ENCODE results near the gene C11orf58.
A peak's percentile ranks its signal among the peaks of the same experiment; 100 is the strongest.

The C11orf58 gene

GRCh38 chr11:16769386-16769785, 30.9 kb downstream of the C11orf58 start:
- no peak for DNase-seq

- DNase-seq = no peak
Measured at GRCh38 chr11:16770016-16770415, 31.6 kb downstream of the C11orf58 start.

- DNase-seq = no peak
Measured at GRCh38 chr11:16771350-16772140, 33.1 kb downstream of the C11orf58 start.

GRCh38 chr11:16772141-16772512, 33.7 kb downstream of the C11orf58 start:
- no peak for DNase-seq

GRCh38 chr11:16773981-16774935, 35.8 kb downstream of the C11orf58 start:
- no peak for DNase-seq

- no peak for DNase-seq
Measured at GRCh38 chr11:16774936-16775613, 36.6 kb downstream of the C11orf58 start.

GRCh38 chr11:16775614-16776283, 37.3 kb downstream of the C11orf58 start:
- DNase-seq = no peak

GRCh38 chr11:16776711-16777612, 38.5 kb downstream of the C11orf58 start:
- no peak for DNase-seq

- DNase-seq = no peak
Measured at GRCh38 chr11:16777613-16777975, 39.1 kb downstream of the C11orf58 start.

- no peak for DNase-seq
Measured at GRCh38 chr11:16778286-16778685, 39.8 kb downstream of the C11orf58 start.

GRCh38 chr11:16778876-16779275, 40.4 kb downstream of the C11orf58 start:
- no peak for DNase-seq

GRCh38 chr11:16779436-16779835, 41.0 kb downstream of the C11orf58 start:
- DNase-seq = no peak

GRCh38 chr11:16780146-16780545, 41.7 kb downstream of the C11orf58 start:
- DNase-seq = no peak

- DNase-seq = no peak
Measured at GRCh38 chr11:16780698-16781550, 42.5 kb downstream of the C11orf58 start.

- no peak for DNase-seq
Measured at GRCh38 chr11:16781936-16782919, 43.8 kb downstream of the C11orf58 start.

- DNase-seq = no peak
Measured at GRCh38 chr11:16783321-16783801, 44.9 kb downstream of the C11orf58 start.

- no peak for DNase-seq
Measured at GRCh38 chr11:16784097-16784496, 45.6 kb downstream of the C11orf58 start.

GRCh38 chr11:16784666-16785065, 46.2 kb downstream of the C11orf58 start:
- DNase-seq = no peak

- DNase-seq = peak; percentile 52
Measured at GRCh38 chr11:16785520-16786128, 47.2 kb downstream of the C11orf58 start.
